Kidney epithelial cell (primary cell): Measurements from ENCODE around the gene FAM180A. TPM values are rescaled to one million over a fixed set of nuclear protein-coding genes. Genes with fewer than 3 reads are reported as not detected.

Source experiments
- DNase-seq: peaks from one replicate; pipeline ENCODE4 v3.0.0-alpha.2; 2010; ENCODE audit warnings: low read depth
- H3K27me3 ChIP-seq: 2 replicates; pipeline ENCODE4 v1.6.0; 2011; ENCODE audit warnings: low read length; ENCODE audit not compliant: control insufficient read depth, insufficient read depth
- H3K36me3 ChIP-seq: 2 replicates; pipeline ENCODE4 v1.5.1; 2011; ENCODE audit warnings: low read length; ENCODE audit not compliant: control insufficient read depth, insufficient read depth
- H3K4me3 ChIP-seq: 2 replicates; pipeline ENCODE4 v1.5.1; 2011; ENCODE audit warnings: low read depth, mild to moderate bottlenecking, control low read depth, low read length
- total RNA-seq: library from RNA; depleted of rRNA; stranded (reverse); fragments of >200 nt; gene quantifications from 2 replicates; pipeline ENCODE4 v1.2.3, GENCODE V29; 2015
- TF ChIP-seq, protein P1 (sequence below): IDR thresholded peaks from 2 replicates; pipeline ENCODE4 v1.5.1; 2011; ENCODE audit warnings: mild to moderate bottlenecking, moderate library complexity, low read length, control low read depth, inconsistent platforms; ENCODE audit not compliant: insufficient read depth, poor library complexity, severe bottlenecking

Gene FAM180A
- total RNA-seq, 1 donor from 2014 or later: not detected

DNA sequence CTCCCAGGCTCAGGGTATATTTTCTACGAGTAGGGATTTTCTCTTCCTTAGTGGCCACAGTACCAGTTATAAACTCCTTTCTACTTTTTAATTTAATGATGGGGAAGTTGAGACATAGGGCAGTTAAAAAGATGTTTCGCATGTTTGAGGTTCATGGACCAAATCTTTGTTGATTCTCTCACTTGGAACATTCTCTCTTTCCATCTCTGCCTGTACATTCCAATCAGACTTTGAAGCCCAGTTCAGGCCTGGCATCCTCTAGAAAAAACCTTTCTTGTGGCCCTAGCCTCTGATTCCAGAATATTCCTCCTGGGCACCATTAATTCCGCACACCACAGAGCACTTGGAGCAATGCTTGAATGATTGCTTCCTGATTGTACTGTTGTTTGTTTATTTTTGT is 39.1 kb downstream of the FAM180A start:
- no peak overlapping the region for H3K4me3 ChIP-seq
- H3K36me3 ChIP-seq: no peaks in the 10 kb centered on the region
- no peaks in the 10 kb centered on the region for H3K27me3 ChIP-seq
- TF ChIP-seq, protein P1, sequence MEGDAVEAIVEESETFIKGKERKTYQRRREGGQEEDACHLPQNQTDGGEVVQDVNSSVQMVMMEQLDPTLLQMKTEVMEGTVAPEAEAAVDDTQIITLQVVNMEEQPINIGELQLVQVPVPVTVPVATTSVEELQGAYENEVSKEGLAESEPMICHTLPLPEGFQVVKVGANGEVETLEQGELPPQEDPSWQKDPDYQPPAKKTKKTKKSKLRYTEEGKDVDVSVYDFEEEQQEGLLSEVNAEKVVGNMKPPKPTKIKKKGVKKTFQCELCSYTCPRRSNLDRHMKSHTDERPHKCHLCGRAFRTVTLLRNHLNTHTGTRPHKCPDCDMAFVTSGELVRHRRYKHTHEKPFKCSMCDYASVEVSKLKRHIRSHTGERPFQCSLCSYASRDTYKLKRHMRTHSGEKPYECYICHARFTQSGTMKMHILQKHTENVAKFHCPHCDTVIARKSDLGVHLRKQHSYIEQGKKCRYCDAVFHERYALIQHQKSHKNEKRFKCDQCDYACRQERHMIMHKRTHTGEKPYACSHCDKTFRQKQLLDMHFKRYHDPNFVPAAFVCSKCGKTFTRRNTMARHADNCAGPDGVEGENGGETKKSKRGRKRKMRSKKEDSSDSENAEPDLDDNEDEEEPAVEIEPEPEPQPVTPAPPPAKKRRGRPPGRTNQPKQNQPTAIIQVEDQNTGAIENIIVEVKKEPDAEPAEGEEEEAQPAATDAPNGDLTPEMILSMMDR: no peak
- DNase-seq: no peak

DNA sequence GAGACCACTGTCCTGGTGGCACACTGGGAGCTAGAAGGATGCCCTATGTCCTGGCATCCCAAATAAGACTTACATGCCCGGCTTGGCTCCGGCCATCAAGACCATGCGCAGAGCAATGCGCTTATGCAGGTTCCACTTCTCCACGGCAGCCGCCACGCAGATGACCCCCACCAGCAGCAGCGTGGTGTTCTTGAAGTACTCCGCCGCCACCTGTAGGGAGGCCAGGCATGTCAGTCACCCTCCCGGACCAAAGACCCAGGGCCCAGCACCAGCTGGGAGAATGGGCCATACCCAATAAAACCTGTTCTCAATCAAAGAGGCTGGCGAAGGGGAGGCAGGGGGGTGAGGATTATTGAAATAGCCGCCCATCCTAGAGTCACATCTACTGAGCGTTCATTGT is 40.6 kb downstream of the FAM180A start:
- TF ChIP-seq, protein P1: no peak
- Histone ChIP-seq H3K36me3 (no peaks in the 10 kb centered on the region), H3K4me3 (no peak overlapping the region), H3K27me3 (no peaks in the 10 kb centered on the region)
- no peak for DNase-seq

DNA sequence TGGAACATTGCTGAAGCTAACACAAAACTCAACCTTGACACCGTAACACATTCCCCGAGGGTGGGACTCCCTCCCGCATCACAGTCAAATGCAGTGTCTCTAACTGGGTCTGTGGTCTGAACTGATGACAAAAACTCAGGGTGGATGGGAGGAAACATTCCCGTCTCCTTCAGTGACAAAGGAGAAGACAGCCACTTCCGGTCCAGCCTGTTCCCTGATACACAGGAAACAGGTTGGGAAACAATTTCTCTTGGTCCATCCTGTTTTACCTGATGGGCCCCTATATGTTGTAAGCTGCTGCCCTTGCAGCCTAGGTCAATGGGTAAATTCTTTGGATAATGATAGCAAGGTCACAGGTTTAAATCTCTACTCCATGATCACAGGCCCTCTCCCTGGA is 41.0 kb downstream of the FAM180A start:
- DNase-seq: no peak
- H3K4me3 ChIP-seq: no peak overlapping the region

DNA sequence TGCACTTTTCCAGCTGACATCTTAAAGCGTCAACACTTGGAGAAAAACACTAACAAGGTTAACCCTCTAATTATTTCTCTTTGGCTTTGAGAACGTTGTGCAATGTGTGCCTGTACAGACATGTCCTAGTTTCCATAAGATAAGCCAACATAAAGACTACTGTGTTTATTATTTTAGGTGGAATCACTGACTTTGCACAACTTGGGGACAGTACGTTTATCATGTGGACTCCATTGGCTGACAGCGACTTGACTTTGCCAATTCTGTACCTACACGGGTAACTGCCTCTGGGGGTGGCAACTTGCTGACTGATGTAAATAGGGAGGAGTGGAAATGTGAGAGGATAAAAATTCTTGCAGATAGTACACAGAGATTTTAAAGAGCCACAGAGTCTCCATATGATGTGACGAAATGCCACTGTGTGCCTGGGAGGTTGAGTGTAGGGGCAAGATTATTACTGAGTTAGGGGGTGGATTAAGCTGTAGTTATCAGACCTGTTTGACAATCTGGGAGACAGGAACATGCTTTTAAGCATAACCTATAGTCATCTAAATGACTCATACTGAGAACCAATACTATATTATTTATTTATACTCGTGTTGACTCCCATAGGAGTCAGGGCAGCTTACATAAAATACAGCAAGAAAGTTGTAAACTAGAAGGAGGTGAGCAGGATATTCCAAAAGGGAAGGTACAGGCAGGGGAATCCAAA is 41.6 kb downstream of the FAM180A start:
- TF ChIP-seq, protein P1: no peak
- no peak for DNase-seq
- no peak overlapping the region for H3K4me3 ChIP-seq

More for the DNA sequence above, 41.0 kb downstream of the FAM180A start:
- H3K27me3 ChIP-seq: no peaks in the 10 kb centered on the region
- TF ChIP-seq, protein P1: no peak
- H3K36me3 ChIP-seq: no peaks in the 10 kb centered on the region

DNA sequence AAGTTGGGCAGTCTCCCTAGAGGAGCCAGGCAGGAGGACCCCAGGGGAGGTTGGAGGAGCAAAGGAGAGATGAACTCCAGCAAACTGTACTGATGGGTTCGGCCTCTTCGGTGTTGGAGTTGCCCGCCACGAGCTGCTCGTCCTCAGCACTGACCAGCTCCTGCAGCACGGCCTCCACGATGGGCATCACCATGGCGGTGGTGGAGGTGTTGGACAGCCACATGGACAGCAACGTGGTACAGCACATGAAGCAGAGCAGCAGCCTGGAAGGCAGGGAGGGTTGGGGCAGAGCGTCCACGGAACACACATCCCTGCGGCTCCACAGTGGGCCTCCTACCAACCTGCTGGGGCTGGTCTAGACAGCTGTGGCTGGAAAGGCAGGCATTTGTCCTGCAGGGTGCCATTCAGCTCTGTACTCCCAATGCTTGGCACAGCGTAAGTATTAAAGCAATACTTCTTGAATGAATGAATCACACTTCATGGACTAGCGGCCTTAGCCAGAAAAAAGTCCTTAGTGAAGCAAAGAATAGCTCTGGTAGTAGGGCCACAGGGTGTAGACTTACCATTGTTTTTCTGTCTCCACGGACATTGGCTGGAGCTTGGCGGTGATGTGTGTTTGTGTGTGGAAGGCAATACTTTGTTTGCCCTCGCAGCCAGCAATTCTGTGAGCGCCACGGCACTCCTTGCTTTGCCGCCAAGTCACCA is 42.4 kb downstream of the FAM180A start:
- H3K4me3 ChIP-seq: no peak overlapping the region
- H3K27me3 ChIP-seq: no peaks in the 10 kb centered on the region
- TF ChIP-seq, protein P1: no peak
- DNase-seq: no peak
- H3K36me3 ChIP-seq: no peaks in the 10 kb centered on the region

More for the DNA sequence above, 41.6 kb downstream of the FAM180A start:
- H3K27me3 ChIP-seq: no peaks in the 10 kb centered on the region
- no peaks in the 10 kb centered on the region for H3K36me3 ChIP-seq
